HG02970 (cell line): ENCODE measurements around the gene WDR77.

Source experiments
- ATAC-seq: cut with Tn5 transposase; IDR thresholded peaks from one replicate; pipeline ENCODE4 v1.9.1; 2021; ENCODE audit warnings: mild to moderate bottlenecking, moderate library complexity, moderate number of reproducible peaks; ENCODE audit not compliant: unreplicated experiment, low FRiP score

Gene WDR77

DNA sequence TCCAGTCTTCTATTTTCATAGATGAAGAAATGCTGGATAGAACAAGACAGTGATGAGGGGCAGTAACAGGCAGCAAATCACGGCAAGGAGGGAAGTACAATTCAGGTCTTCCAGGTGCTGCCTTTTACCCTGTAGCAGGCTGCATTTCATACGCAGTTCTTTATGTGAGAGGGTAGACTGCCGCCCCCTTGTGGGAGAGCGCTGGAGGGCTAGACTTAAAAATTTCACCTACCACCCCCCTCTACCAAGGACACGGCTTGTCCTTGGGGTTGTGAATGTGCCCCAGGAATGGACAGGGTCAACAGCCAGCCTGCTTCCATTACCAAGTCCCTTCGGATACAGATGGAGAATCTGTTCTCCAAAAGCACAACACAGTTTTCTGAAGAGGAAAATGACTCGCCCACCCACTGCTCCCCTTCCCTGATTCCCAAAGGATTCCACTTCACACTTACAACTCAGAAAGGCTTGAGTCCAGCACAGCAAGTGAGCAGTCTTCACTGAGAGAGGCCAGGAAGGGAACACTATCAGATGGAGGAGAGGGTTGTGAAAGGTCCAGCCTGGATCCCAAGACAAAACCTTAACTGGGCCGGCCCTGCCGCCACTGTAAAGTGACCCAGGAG is 7.4 kb downstream of the WDR77 start:
- ATAC-seq, result no peak

DNA sequence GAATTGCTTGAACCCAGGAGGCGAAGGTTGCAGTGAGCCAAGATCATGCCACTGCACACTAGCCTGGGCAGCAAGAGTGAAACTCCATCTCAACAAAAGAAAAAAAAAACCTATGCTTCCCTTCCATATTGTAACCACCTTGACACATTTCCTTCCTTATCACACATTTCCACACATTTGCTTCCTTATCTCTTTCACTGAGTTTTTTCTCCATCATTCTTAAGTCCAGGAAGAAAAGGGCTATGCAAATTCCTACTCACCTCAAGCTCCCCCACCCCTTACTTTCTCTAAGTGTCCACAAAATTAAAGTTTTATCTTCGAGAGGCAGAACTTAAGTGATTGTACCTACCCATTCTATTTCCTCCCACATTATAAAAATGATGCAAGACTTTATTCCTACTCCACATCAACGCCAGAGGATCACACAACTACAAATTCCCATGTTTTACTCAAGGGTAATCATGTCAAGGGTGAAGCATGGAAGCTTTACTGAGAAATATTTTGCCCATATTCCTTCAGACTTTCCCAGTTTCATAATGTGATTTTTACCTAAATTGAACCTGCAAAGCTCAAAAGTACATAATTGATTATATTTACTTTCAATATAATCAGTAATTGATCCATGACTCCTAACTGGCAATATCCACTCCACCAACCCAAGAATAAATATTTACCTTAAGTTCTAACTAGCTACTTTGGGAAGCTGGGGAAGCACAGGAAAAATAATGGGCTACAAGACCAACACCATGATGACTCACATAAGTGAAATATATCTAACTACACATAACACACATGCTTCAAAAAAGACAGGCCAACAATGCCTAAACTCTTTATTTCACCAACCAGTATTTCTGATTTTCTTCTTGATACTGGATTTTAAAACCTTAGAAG is 9.3 kb downstream of the WDR77 start:
- no peak for ATAC-seq

- ATAC-seq, result no peak
Observed at GRCh38 chr1:111436726-111437125, 12.3 kb downstream of the WDR77 start.

GRCh38 chr1:111424281-111424680 is 24.8 kb downstream of the WDR77 start:
- no peak for ATAC-seq

DNA sequence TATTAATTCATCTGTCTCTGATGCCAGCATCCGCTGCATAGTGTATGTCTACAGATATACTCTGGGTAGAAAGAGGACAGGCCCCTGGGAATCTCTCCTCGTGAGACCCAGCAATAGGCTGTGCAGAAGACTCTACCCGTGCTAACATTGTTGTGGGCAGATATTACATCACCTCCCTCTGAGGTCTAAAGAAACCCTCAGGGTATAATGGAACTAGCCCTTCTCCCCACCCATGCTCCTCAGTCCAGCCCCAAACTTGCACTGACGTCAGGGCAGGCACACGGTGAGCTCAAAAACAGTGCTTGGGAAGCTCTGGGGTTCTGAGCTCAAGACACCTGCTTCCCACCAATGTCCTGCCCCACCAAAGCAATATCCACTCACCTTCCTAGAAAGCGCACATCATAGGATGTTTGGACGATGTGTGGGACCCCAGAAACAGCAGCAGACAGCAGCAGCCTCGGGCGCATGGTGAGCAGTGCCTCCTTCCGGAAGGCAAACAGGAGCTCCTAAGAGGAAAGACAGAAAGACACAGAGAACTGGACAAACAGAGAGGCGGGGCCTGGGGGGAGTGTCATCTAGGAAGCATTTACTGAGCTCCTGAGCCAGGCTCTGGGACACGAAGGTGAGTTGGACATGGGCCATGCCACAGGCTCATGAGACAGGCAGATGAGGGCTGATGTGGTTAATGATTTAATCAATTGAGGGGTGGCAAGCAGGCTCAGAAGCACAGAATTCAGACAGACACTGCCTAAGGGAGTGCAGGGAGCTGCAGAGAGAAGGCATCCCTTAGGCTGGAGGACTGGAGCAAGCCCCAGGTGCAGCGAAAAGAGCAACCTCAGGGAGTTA is 26.3 kb downstream of the WDR77 start:
- no peak for ATAC-seq

GRCh38 chr1:111420377-111420776 is 28.7 kb downstream of the WDR77 start:
- no peak for ATAC-seq

- ATAC-seq, result no peak
Observed at GRCh38 chr1:111419037-111419436, 30.0 kb downstream of the WDR77 start.

GRCh38 chr1:111417755-111418154 is 31.3 kb downstream of the WDR77 start:
- no peak for ATAC-seq

- no peak for ATAC-seq
Observed at GRCh38 chr1:111415461-111415860, 33.6 kb downstream of the WDR77 start.

DNA sequence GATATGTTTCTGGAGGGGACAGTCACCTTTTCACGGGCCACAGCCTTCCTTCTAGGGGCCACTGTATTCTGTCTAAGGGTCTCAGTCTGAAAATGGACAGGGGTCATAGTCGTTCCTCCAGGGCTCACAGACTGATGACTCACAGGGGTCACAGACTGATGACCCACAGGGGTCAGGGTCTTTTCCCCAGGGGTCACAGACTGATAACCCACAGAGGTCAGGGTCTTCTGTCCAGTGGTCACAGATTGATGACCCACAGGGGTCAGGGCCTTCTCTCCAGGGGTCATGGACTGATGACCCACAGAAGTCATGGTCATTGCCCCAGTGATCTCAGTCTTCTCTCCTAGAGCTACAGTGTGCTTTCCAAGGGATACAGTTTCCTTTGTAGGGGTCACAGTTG is 34.3 kb downstream of the WDR77 start:
- no peak for ATAC-seq

GRCh38 chr1:111412839-111413238 is 36.2 kb downstream of the WDR77 start:
- no peak for ATAC-seq

DNA sequence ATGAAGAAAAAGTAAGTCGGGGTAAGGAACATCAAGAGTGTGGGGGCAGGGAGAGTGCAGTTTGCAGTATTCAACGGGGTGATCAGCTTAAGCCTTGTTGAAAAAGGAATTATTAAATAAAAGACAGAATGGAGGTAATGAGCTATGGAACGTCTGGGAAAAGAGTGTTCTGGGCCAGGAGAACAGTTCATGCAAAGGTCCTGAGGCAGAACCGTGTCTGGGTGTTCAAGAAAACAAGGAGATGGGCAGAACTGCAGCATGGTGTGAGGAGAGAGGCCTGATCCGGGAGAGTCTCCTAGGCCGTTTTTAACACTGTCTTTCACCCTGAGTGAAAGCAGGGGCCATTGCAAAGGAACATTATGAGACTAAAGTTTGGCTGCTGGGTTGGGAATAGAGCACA is 41.8 kb downstream of the WDR77 start:
- no peak for ATAC-seq

- ATAC-seq, result no peak
Observed at GRCh38 chr1:111406321-111406768, 42.7 kb downstream of the WDR77 start.

GRCh38 chr1:111404588-111404987 is 44.5 kb downstream of the WDR77 start:
- no peak for ATAC-seq

DNA sequence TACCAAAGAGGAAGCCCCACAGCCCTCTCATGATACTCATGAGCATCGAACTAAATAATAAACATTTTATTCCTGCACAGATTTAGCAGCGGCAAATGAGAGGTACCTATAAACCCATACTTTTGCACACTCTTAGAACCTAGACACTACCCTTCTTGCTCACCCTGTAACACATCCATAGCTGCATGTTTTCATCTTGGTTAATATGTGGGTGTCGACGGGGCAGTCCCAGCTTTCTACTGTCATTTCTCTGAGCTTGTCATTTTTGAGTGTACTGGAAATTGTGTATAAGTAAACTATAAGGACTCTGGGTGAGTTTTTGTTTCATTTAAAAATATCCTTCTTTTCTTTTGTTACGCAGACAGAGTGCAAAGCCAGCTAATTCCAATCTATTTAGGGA is 47.0 kb downstream of the WDR77 start:
- no peak for ATAC-seq

GRCh38 chr1:111399792-111400610 is 49.1 kb downstream of the WDR77 start:
- no peak for ATAC-seq

- ATAC-seq, result no peak
Observed at GRCh38 chr1:111392460-111392945, 56.6 kb downstream of the WDR77 start.

GRCh38 chr1:111392042-111392441 is 57.0 kb downstream of the WDR77 start:
- no peak for ATAC-seq
